ENCODE results near the gene CCT7. TPM values are rescaled to one million over a fixed set of nuclear protein-coding genes. Genes with fewer than 3 reads are reported as not detected.
A peak's percentile ranks its signal among the peaks of the same experiment; 100 is the strongest.

The CCT7 gene
- total RNA-seq, 1 donor from 2014 or later: 446 TPM

DNA sequence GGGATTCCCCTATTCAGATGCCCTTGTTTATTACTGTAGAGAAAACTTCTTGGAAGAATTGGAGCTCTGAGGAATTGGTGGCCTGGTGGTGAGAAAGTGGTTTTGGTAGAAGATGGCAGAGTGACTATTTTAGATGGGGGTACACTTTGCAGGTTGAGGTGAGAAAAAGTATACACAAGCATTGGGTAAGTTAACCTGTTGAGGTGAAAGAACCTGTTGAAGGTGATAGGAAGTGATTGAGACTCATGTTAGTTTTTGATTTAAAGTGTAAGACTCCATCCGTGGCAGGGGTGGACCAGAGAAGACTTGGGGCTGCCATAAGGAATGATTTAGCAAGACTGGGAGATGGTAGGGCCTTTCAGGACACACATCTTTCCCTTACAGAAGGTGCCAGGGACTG lies 3.1 kb downstream of the CCT7 start:
- Mint-ChIP-seq H3K27me3 (ENCODE audit: low read depth) (no peaks in the 10 kb centered on the region), H3K27ac (ENCODE audit: unreplicated experiment) (no peak overlapping the region), H3K9me3 (no peaks in the 10 kb centered on the region), H3K4me3 (peak overlapping the region; percentile 50), H3K36me3 (ENCODE audit: low read depth) (no peaks in the 10 kb centered on the region), H3K4me1 (peaks cover 39% of the 10 kb centered on the region)
- TF ChIP-seq, protein P1, sequence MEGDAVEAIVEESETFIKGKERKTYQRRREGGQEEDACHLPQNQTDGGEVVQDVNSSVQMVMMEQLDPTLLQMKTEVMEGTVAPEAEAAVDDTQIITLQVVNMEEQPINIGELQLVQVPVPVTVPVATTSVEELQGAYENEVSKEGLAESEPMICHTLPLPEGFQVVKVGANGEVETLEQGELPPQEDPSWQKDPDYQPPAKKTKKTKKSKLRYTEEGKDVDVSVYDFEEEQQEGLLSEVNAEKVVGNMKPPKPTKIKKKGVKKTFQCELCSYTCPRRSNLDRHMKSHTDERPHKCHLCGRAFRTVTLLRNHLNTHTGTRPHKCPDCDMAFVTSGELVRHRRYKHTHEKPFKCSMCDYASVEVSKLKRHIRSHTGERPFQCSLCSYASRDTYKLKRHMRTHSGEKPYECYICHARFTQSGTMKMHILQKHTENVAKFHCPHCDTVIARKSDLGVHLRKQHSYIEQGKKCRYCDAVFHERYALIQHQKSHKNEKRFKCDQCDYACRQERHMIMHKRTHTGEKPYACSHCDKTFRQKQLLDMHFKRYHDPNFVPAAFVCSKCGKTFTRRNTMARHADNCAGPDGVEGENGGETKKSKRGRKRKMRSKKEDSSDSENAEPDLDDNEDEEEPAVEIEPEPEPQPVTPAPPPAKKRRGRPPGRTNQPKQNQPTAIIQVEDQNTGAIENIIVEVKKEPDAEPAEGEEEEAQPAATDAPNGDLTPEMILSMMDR (conservative IDR thresholded peaks at IDR 0.05): no peak
- no peak for DNase-seq (ENCODE audit: low read depth, low spot score)

GRCh38 chr2:73238149-73238548 lies 4.0 kb downstream of the CCT7 start:
- TF ChIP-seq, protein P1 (conservative IDR thresholded peaks at IDR 0.05): no peak
- H3K9me3 Mint-ChIP-seq: no peaks in the 10 kb centered on the region
- H3K4me1 Mint-ChIP-seq: peaks cover 32% of the 10 kb centered on the region
- peak overlapping the region; percentile 57 for H3K27ac Mint-ChIP-seq (ENCODE audit: unreplicated experiment)
- DNase-seq (ENCODE audit: low read depth, low spot score): no peak
- peak overlapping the region; percentile 81 for H3K4me3 Mint-ChIP-seq
- no peaks in the 10 kb centered on the region for H3K27me3 Mint-ChIP-seq (ENCODE audit: low read depth)
- peaks cover 2% of the 10 kb centered on the region for H3K36me3 Mint-ChIP-seq (ENCODE audit: low read depth)

DNA sequence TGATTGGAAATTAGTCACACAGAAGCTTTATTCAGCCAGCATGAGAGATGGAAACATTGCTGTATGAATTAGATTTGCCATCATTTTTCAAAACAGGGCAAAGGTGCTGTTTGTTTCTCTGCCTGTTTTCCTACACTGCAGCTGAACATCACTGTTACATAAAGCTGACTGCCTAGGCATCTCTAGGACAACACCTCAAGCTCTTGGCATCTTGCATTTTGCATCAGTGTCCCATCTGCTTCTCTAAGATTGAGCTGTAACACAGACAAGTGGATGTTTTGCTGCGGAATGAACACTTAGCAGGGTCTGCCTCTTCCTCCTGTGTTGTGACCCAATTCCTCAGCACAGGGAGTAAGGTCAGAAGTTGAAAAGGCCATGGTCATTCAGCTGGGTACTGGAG lies 4.9 kb downstream of the CCT7 start:
- no peaks in the 10 kb centered on the region for H3K27me3 Mint-ChIP-seq (ENCODE audit: low read depth)
- H3K4me3 Mint-ChIP-seq: no peak overlapping the region
- peaks cover 2% of the 10 kb centered on the region for H3K36me3 Mint-ChIP-seq (ENCODE audit: low read depth)
- peaks cover 29% of the 10 kb centered on the region for H3K4me1 Mint-ChIP-seq
- H3K27ac Mint-ChIP-seq (ENCODE audit: unreplicated experiment): no peak overlapping the region
- TF ChIP-seq, protein P1 (conservative IDR thresholded peaks at IDR 0.05): no peak
- DNase-seq (ENCODE audit: low read depth, low spot score): no peak
- no peaks in the 10 kb centered on the region for H3K9me3 Mint-ChIP-seq

DNA sequence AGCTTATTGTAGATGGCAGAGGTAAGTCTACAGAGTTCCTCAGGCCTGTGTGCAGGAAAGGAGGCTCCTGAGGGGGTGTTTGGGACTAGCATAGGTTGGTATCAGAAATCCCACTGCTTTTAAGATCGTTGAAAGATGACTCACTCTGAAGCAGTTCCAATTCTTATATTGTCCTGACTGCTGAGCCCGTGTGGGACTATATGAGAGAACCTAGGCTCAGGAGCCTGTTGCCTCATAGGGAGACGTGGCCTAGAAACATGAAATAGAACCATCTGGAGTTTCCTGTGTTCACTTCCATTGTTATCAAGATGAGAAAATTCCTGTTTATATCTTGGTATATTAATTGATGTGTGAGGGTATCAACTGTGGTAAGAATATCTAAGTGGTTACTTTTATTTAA lies 5.7 kb downstream of the CCT7 start:
- Mint-ChIP-seq H3K27ac (ENCODE audit: unreplicated experiment) (no peak overlapping the region), H3K36me3 (ENCODE audit: low read depth) (peaks cover 2% of the 10 kb centered on the region), H3K9me3 (no peaks in the 10 kb centered on the region), H3K27me3 (ENCODE audit: low read depth) (no peaks in the 10 kb centered on the region), H3K4me3 (no peak overlapping the region), H3K4me1 (peaks cover 29% of the 10 kb centered on the region)
- DNase-seq (ENCODE audit: low read depth, low spot score): no peak
- TF ChIP-seq, protein P1 (conservative IDR thresholded peaks at IDR 0.05): no peak

DNA sequence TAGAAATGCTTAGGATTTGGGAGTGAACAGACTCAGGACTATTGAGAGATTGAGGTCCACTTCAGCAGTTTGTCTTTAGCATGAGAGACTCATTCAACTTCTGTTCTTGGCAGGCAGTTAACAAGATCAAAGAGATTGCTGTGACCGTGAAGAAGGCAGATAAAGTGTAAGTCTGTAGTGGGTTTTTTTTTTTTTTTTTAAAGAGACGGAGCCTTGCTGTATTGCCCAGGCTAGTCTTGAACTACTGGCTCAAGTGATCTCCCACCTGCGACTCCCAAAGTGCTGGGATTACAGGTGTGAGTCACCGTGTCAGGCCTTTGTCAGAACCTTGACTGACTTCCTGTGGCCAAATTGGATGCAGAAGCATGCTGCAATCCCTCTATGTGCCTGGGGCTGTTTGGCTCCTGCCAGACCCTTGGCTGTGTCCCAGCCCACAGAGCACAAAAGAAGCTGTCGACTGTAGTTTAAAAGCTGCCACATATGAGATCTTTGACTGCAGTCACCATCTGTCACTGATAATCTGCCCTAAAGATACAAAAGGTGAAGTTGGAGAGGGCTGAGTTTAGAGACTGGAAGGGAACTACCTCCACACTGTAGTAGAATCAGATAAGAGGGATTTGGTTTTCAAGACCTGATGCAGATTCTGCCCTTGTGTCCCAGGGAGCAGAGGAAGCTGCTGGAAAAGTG lies 9.9 kb downstream of the CCT7 start:
- Mint-ChIP-seq H3K36me3 (ENCODE audit: low read depth) (peaks cover 12% of the 10 kb centered on the region), H3K9me3 (no peaks in the 10 kb centered on the region), H3K27me3 (ENCODE audit: low read depth) (no peaks in the 10 kb centered on the region), H3K27ac (ENCODE audit: unreplicated experiment) (no peak overlapping the region), H3K4me3 (no peak overlapping the region), H3K4me1 (no peaks in the 10 kb centered on the region)
- no peak for DNase-seq (ENCODE audit: low read depth, low spot score)
- TF ChIP-seq, protein P1 (conservative IDR thresholded peaks at IDR 0.05): no peak
